HCT116 (cell line): ENCODE measurements around the gene PRKCH.
A peak's percentile ranks its signal among the peaks of the same experiment; 100 is the strongest.

Experiments
- ATF3 ChIP-seq: IDR thresholded peaks from 2 replicates; pipeline ENCODE4 v1.6.1; 2012
- CEBPB ChIP-seq: IDR thresholded peaks from 2 replicates; pipeline ENCODE4 v1.6.1; 2012; ENCODE audit warnings: low read depth
- CTCF ChIP-seq, 3 experiments: fragments of 200-600 bp in 1 of 3; sonication (generic) in 1 of 3; IDR thresholded peaks in 2 of 3; conservative IDR thresholded peaks in 1 of 3; 2 replicates each; pipeline ENCODE4 v1.5.1; 2012 to 2017; ENCODE audit warnings: low read depth in 2 of 3, low read length in 2 of 3, antibody characterized with exemption in 1 of 3, borderline replicate concordance in 1 of 3, control low read depth in 1 of 3, mild to moderate bottlenecking in 1 of 3, mixed read lengths in 1 of 3, mixed run types in 1 of 3, moderate library complexity in 1 of 3; ENCODE audit not compliant: insufficient read depth in 1 of 3
- EZH2 ChIP-seq: fragments of 200-600 bp; sonication (generic); IDR thresholded peaks from 2 replicates; pipeline ENCODE4 v1.6.1; 2017; ENCODE audit warnings: antibody characterized with exemption, mixed run types
- POLR2A ChIP-seq: IDR thresholded peaks from 2 replicates; pipeline ENCODE4 v1.7.0; 2011; ENCODE audit warnings: borderline replicate concordance; ENCODE audit not compliant: insufficient read depth, insufficient read length; ENCODE audit errors: extremely low read depth
- REST ChIP-seq: IDR thresholded peaks from 2 replicates; pipeline ENCODE4 v1.6.1; 2012; ENCODE audit warnings: low read depth
- SIN3A ChIP-seq: IDR thresholded peaks from 2 replicates; pipeline ENCODE4 v1.6.1; 2012; ENCODE audit warnings: low read depth
- SP1 ChIP-seq: IDR thresholded peaks from 2 replicates; pipeline ENCODE4 v1.6.1; 2012; ENCODE audit warnings: low read depth
- YY1 ChIP-seq: IDR thresholded peaks from 2 replicates; pipeline ENCODE4 v1.6.1; 2011; ENCODE audit warnings: low read length, low read depth, moderate library complexity, mild to moderate bottlenecking; ENCODE audit not compliant: insufficient replicate concordance; ENCODE audit errors: extremely low read depth
- ZNF274 ChIP-seq: fragments of 200-500 bp; sonication (Bioruptor generic); IDR thresholded peaks from 2 replicates; pipeline ENCODE4 v1.6.1; 2014; ENCODE audit warnings: mild to moderate bottlenecking, low read depth, low read length, inconsistent platforms

- peak; percentile 45; the same call in 1 of the 2 replicates for TF ChIP-seq SIN3A
- no peak for TF ChIP-seq CTCF (IDR thresholded peaks at IDR 0.05 in 2 of 3, conservative IDR thresholded peaks at IDR 0.05 in 1 of 3; ENCODE audit: borderline replicate concordance in 1 of 3, insufficient read depth in 1 of 3, low read depth in 2 of 3, low read length in 2 of 3)
- TF ChIP-seq SP1 = peak; percentile 56; the same call in 1 of the 2 replicates
- no peak for TF ChIP-seq POLR2A
- TF ChIP-seq ZNF274 = no peak
- no peak for TF ChIP-seq EZH2
- TF ChIP-seq ATF3 = no peak
- peak; percentile 64; the same call in 1 of the 2 replicates for TF ChIP-seq CEBPB
- TF ChIP-seq REST = no peak
- no peak for TF ChIP-seq YY1
Observed at GRCh38 chr14:61438860-61439765, 117.7 kb downstream of the PRKCH start.
